Hematopoietic multipotent progenitor cell treated with erythropoietin and hydrocortisone succinate and interleukin-3 and kit ligand, for 8 days (in vitro differentiated cells): ENCODE results near the gene NPPA.

ENCODE experiments used
- DNase-seq: peaks from one replicate; pipeline ENCODE4 v3.0.0-alpha.2; 2015

Gene NPPA

DNA sequence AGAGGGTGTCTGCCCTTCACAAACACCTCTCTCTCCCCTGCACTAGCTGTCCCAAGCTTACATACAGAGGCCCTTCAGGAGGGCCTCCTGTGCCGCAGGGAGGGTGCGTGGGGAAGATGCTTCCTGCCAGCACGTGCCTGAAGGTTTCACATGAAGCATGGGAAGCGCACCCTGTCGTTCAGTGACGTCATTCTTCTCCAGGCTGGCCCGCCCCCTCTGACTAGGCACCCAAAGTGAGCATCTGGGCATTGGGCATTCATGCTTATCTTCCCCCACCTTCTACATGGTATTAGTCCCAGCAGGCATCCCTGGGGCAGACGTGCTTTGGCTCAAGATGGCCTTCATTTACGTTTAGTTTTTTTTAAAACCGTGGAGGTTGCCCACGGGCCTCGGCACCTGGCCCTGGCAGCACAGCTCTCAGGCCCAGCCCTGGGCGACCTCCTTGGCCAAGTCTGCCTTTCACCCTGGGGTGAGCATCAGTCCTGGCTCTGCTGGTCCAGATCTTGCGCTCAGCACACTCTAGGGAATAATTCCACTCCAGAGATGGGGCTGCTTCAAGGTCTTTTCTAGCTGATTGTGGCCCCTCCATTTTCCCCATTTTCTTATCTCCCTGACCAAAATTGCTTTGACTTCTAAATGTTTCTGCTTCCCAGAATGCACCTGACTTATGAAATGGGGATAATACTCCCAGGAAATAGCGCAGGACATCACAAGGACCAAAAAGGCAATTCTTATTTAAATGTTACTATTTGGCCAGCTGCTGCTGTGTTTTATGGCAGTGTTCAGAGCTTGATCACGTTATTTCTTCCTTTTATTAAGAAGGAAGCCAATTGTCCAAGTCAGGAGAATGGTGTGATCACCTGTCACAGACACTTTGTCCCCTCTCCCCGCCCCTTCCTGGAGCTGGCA, 6.1 kb downstream of the NPPA start:
- DNase-seq: peak; percentile 97

DNA sequence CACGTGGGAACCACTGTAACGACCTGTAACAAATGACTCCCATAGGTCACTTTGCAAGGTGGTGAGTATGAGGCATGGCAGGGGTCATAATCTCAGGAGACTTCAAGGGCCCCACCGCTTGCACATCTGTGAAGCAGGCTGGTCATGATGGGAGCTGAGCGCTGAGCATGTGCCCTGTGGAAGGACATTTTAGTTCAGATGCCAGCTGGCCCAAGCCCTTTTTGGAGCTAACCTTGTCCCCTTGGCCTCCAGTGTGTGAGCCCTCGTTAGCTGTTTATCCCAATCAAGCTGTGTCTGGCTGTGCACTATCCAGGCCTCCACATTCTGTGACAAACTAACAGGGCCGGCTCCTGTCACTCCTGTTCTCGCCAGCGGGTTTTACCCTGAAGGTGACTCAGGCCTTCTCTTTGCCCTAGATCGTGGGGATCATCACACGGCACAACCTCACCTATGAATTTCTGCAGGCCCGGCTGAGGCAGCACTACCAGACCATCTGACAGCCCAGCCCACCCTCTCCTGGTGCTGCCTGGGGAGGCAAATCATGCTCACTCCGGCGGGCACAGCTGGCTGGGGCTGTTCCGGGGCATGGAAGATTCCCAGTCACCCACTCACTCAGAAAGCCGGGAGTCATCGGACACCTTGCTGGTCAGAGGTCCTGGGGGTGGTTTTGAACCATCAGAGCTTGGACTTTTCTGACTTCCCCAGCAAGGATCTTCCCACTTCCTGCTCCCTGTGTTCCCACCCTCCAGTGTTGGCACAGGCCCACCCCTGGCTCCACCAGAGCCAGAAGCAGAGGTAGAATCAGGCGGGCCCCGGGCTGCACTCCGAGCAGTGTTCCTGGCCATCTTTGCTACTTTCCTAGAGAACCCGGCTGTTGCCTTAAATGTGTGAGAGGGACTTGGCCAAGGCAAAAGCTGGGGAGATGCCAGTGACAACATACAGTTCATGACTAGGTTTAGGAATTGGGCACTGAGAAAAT, 7.6 kb downstream of the NPPA start:
- DNase-seq: no peak

DNA sequence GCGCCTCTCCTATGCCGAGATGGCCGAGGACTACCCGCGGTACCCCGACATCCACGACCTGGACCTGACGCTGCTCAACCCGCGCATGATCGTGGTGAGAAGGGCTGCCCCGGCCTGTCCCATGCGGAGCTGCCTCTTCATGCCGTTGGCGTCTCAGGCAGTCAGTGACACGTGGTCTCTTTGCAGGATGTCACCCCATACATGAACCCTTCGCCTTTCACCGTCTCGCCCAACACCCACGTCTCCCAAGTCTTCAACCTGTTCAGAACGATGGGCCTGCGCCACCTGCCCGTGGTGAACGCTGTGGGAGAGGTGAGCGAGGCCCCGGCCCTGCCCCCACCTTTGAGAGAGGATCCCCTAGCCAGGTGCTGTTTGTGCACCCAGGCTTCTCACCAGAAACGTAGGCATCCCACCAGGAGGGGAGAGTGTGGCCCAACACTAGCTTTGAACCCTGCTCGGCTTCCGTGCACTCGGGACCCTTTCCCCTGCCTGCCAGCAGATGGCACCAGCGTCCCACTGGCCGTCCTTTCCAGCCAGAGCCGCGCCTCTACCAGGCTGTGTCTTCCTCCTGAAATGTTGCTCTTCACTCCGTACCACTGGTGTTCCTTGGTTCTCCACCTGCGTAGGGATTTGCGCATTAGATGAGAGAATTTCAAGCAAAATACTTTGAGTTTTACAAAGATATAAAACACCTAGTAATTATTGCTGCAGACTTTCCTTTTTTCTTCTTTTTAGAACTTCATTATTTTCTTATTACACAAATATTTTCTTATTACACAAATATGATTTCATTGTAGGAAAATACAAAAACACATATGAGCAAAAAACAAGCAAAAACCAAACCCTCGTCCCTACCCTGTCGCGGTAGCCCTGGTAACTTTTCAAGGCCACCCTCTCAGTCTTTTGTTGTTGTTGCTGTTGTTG, 9.0 kb downstream of the NPPA start:
- peak; percentile 73 for DNase-seq

DNA sequence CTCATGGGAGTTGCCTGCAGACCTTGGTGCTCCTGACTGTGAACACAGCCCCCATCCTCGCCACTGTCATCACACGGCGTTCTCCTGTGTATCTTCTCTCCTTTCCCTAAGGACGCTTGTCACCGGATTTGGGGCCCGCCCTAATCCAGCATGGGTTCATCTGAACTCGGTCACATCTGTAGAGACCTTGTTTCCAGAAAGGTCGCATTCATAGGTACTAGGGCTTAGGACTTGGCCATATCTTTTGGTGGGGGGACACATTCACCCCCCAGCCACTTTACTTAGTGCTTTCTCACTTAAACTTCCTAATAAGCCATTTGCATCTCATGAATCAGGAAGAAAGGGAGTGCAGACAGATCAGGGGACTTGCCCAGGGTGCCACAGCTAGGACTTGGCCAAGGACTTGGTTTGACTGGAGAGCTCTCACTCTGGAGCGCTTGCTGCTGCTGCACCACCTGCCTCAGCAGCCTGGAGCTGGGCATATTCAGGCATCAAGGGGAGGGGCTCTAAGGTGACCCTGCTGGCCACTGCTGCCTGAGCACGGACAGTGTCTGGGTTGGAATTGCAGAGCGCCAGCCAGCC, 9.7 kb downstream of the NPPA start:
- DNase-seq: no peak

DNA sequence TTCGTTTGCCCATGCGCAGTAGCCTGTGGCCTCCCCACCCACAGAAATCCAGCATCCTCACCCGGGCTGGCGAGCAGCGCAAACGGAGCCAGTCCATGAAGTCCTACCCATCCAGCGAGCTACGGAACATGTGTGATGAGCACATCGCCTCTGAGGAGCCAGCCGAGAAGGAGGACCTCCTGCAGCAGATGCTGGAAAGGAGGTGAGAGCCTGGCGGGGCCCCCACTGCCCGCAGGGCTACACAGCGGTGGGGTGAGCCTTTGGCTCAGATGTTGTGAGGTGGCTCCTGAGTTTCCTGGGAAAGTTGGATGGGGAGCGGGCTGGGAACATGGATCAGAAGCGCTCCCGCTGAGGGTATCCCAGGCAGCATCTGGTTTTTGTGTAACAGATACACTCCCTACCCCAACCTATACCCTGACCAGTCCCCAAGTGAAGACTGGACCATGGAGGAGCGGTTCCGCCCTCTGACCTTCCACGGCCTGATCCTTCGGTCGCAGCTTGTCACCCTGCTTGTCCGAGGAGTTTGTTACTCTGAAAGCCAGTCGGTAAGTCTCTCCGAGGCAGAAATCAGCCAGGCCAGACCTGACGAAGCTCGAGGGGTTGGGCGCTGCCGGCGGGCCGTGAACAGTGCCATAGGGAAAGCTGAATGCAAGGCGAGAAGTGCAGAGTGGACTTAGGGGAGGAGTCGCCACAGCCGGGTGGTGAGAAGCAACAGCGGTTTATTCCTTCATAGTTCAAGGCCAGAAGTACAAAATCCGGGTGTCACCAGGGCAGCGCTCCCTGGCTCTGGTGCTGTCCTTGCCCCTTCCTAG, 10.4 kb downstream of the NPPA start:
- DNase-seq: no peak

DNA sequence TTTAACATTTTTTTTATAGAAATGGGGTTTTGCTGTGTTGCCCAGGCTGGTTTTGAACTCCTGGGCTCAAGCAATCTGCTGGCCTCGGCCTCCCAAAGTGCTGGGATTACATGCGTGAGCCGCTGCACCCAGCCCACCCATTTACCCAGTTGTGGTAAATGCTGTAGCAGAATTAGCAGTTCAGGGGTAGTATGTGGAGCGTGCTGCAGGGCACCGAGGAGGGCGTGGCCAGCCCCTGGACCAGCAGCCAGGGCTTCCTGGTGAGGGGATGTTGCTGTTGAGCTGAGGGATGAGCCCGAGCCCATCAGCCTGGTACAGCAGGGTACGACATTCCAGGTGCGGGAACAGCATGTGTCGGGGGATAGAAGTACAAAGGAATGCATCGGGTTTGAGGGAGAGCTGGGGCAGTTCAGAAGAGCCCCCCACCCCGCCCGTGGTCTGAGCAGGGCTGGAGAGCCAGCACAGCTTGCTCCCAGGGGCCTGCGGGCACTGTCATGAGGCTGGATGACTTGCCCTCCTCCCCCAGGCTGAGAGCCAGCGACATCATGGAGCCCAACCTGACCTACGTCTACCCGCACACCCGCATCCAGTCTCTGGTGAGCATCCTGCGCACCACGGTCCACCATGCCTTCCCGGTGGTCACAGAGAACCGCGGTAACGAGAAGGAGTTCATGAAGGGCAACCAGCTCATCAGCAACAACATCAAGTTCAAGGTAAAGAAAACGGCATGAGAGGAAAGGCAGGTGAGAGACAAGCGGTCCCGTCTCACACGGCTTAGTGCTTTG, 11.9 kb downstream of the NPPA start:
- DNase-seq: no peak

DNA sequence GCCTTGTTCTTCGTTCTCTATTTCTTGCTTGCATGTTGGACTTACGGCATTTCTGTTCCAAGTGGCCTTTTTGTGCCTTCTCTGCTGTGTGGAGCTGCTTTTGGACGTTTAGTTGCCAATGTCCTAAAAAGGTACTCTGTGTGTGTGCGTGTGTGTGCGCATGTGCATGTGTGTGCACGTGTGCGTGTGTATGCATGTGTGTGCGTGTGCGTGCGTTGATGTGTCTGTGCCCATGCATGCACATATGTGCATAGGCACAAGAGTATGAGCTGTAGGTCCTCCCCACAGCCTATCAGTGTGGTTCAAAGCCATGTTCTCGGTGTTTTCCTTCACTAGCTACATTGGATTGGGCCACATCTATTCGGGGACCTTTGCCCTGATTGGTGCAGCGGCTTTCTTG, 13.7 kb downstream of the NPPA start:
- DNase-seq: no peak

DNA sequence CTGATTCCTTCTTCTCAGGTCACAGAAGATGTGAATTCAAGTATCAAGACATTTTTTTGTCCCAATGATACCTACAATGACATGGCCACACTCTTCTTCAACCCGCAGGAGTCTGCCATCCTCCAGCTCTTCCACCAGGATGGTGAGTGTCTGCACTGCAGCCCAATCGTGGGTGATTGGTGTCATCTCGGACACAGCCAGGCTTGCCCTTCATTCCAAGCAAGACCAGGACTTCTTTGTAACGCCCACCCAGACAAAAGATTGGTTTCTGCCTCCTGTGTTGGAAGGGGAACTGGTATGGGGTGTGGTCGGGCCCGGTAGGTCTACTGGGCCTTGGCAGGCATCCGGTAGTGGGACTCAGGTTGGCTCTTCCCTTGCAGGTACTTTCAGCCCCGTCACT, 14.1 kb downstream of the NPPA start:
- DNase-seq: no peak

DNA sequence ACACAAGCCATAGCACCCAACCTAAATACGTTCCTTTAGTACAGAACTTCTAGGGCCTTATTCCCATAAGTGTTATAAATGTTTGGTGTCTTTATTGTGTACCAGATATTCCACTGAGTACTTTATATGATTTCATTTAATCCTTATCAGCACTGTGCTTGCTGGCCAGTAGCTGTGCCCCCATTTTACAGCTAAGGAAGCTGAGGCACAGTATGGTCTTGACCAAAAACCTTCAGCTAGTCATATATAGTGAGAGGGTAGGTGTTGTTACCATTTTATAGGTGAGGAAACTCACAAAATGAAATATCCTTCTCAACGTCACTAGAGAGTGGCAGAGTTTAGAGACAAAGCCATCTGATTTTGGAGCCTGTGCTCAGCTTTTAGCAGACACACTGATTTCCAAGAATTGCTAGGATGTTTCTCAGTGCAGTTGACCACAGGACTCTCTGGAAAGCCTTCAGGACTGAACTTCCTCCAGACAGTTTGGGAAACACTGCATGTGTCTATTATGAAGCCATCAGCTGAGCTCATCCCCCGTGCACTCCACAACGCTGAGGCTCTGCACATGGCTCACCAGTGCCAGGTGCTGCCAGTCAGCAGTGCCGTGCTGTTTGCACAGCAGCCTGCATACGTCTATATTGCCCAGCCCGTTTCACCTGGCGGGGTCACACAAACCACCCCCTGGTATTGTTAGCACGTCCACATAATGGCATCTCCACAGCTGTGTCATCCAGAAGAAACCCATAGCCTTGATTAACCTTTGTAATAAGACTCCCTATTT, 15.4 kb downstream of the NPPA start:
- DNase-seq: no peak

DNA sequence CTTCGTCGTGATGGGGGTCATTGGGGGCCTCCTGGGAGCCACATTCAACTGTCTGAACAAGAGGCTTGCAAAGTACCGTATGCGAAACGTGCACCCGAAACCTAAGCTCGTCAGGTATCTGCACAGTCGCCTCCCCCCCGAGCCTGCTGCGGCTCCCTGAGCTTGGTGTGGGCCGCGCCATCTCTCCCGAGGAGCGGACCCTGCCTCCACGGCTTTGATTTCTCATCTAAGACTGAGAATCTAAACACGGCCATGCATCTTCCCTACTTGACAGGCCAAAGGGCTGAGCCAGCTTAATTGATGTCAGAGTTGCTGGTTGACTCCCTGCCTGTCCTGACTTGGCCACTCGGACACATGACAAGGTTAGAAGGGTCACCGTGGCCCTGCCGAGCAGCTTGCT, 19.1 kb downstream of the NPPA start:
- DNase-seq: no peak

DNA sequence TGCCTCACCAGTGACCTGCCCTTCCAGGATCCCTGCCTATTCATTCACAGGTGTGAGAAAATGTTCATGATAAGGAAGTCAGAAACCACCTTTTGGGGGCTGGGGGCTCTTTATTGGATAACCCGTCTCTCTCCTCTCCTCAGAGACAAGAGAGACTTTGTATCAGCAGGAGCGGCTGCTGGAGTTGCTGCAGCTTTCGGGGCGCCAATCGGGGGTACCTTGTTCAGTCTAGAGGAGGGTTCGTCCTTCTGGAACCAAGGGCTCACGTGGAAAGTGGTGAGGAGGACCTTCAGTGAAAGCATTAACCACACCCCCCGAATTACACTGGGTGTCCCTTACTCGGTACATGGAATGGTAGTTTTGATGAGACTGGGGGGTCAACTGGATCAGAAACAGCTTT, 20.6 kb downstream of the NPPA start:
- DNase-seq: no peak

DNA sequence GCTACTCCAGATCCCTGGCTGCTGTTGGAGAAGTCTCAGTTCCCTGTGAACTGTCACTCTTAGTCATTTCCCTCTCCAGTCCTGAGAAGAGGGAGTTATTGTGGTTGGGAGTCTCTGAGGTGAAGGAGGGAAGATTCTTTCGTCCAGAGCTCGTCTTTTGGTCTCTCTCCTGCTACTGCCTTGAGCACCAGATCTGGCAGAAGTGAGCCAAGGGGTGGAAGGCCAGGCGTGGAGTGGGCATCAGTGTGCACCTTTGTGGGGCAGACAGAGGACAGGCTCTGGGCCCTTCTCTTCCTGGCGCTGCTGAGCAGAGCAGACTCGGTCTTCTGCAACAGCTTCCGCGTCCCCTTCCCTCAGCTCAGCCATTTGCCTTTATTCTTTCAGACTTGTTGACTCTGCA, 22.5 kb downstream of the NPPA start:
- DNase-seq: no peak

DNA sequence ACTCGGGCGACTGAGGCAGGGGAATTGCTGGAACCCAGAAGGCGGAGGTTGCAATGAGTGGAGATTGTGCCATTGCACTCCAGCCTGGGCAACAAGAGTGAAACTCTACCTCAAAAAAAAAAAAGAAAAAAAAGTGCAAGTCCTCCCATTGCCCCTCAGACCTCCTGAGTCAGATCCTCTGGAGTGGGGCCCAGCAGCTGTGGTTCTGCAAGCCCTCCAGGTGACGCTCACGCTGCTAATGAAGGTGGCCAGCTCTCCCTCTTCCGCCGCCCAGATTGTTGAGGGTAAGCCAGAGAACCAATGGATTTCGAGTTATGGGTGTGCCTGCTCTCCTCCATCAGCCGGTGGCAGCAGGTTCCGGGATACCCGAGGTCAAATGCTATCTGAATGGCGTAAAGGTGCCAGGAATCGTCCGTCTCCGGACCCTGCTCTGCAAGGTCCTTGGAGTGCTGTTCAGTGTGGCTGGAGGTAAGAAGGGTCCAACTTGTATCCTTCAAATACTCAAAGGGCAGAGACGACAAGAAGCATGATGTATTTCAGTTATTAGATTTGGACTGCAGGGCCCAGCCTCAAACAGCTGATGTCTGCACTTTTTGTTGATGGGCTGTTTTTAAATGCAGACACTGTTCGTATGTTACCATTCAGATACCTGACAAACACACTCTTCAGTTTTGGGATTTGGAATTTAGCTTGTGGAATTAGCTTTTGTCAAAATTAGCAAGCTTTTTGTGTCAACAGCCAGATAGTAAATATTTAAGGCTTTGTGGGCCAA, 24.0 kb downstream of the NPPA start:
- DNase-seq: no peak

DNA sequence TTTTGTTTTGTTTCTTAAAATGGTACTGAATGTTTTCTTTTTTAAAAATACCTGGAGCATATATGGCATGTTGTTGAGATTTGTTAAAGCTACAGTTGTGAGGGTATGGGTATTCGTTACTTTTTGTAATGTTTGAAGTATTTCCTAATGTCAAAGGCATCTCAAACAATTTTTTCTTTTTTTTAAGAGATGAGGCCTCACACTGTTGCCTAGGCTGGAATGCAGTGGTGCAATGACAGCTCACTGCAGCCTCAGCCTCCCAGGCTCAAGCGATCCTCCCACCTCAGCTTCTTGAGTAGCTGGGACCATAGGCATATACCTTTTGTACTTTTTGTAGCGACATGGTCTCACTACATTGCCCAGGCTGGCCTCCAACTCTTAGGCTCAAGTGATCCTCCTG, 25.5 kb downstream of the NPPA start:
- DNase-seq: no peak

DNA sequence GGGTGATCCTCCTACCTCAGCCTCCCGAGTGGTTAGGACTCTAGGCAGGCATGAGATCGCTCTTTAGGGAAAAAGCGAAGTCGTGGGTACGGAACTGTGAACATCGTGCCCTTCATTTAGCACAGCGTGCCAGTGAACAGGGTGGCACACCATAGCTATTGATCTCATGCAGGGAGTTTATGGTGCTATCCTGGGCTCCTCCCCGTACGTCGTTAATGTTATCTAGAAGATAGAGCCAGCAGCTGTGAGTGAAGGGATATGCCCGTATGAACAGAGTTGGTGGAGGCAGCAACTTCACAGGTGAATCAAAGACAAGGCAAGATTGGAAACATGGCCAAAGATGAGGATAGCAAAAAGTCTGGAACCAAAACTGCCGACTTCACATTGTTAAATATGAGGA, 30.4 kb downstream of the NPPA start:
- DNase-seq: no peak

DNA sequence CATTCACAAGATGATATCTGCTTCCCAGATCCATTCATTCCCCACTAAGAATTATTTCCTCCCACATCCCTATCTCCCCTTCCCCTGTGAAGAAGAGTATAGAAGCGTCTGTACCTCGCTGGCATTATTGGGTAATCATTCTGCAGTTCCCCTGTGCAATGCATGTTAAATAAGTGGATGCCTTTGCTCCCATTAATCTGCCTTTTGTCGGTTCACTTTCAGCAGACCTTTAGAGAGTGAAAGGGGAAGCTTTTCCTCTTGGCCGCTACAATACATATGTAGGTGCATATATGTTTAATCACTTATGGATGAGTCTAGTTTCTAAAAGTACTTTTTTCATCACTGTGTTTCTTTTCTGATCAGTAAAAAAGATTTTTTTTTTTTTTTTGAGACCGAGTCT, 34.6 kb downstream of the NPPA start:
- no peak for DNase-seq

DNA sequence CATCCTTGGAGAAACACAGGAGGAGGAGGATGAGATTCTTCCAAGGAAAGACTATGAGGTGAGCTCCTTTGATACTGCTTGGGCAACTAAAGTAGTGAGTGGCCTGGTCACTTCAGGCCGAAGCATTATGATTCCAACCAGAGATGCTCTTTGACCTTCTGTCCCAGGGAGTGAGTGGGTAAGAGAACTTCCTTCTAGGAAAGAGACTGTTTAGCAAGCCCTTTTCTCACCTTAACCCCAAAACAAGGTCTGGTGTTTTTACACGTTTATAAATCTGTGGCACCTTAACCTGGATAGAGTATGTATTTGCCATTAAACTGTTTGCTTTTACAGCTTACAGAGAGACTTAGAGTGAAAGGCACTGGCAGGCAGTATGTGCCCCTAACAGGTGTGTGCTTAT, 40.5 kb downstream of the NPPA start:
- DNase-seq: no peak

DNA sequence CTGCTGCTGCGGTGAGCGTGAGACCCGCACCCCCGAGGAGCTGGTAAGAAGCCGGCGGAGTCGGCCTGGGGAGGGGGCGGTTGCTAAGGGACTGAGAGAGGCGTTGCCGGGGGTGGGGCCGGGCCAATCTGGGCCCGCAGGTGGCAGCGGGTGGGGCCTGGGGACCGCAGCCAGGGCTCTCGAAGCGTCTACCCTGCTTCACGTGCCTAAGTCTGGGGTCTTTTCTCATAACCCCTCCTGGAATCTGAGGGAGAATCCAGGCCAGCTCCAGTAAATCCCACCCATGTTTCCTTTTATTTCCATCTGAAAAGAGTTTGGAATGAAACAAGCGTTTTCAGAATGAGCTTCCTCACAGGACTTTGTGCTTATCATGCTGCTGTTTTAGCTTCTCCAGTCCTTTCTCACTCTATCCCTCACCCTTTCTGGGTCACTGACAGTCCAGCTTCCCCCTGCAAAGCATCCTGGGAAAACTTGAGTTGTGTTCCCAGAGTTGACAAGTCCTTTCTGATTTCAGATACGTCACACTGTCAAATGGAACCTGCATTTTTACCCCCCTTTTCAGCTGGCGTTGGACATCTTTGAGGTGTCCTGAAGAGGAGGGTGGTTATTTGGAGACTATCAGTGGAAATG, 41.2 kb downstream of the NPPA start:
- peak; percentile 67 for DNase-seq
